Lower leg skin (tissue), 4 donors: Measurements from ENCODE around the gene SIGLEC11. TPM values are rescaled to one million over a fixed set of nuclear protein-coding genes. Genes with fewer than 3 reads are reported as not detected.

ENCODE experiments used
- DNase-seq, 2 donors: peaks; one replicate each; pipeline ENCODE4 v3.0.0-alpha.2; 2019; ENCODE audit warnings: low spot score in 2 of 2
- H3K4me3 ChIP-seq: fragments of 200-600 bp; sonication (generic); 2 replicates; pipeline ENCODE4 v1.5.1; 2017; ENCODE audit warnings: mild to moderate bottlenecking, low read depth; ENCODE audit not compliant: poor library complexity, severe bottlenecking
- CTCF ChIP-seq, 3 donors: fragments of 450-650 bp; IDR thresholded peaks; one replicate each; pipeline ENCODE4 v1.5.1; 2016; ENCODE audit warnings: antibody characterized with exemption in 3 of 3, mild to moderate bottlenecking in 3 of 3, moderate library complexity in 2 of 3
- POLR2A ChIP-seq, 2 donors: fragments of 450-650 bp; IDR thresholded peaks; one replicate each; pipeline ENCODE4 v1.6.1; 2016 to 2017; ENCODE audit warnings: antibody characterized with exemption in 2 of 2, mild to moderate bottlenecking in 1 of 2, moderate library complexity in 1 of 2
- WGBS, 2 donors: methylation state at CpG; one replicate each; pipeline ENCODE4 v1.1.5; 2018; 5-methylcytosine and 5-hydroxymethylcytosine counted together
- intact Hi-C: fragments of 100-400 bp; cut with DNase I; formaldehyde crosslinking; loops from one replicate; pipeline ENCODE4 v1.15.0; 2023; ENCODE audit warnings: low total_unique reads
- total RNA-seq, 4 donors: library from RNA; depleted of rRNA; stranded (reverse); fragments of >200 nt; gene quantifications; one replicate each; pipeline ENCODE4 v1.1.0, GENCODE V29; 2016

SIGLEC11 gene
- total RNA-seq, 4 donors from 2014 or later, result 0.13 to 0.63 TPM; not detected in 2

GRCh38 chr19:49932731-49933131 lies 28.2 kb downstream of the SIGLEC11 start:
- DNase-seq, result no peak
- TF ChIP-seq POLR2A (IDR thresholded peaks at IDR 0.05) (no peak), CTCF (IDR thresholded peaks at IDR 0.05) (no peak)
- WGBS, 2 donors, result 90 to 92% methylated on average over 23 of the region's 25 CpGs
- intact Hi-C loops, result no loop called here
- H3K4me3 ChIP-seq, result no peak overlapping the region

- TF ChIP-seq POLR2A (IDR thresholded peaks at IDR 0.05) (no peak), CTCF (IDR thresholded peaks at IDR 0.05) (no peak)
- intact Hi-C loops, result no loop called here
- no peak overlapping the region for H3K4me3 ChIP-seq
- no peak for DNase-seq
- WGBS, 2 donors, result 96 to 97% methylated on average over 5 of the region's 5 CpGs
Measured at GRCh38 chr19:49932041-49932451, 28.9 kb downstream of the SIGLEC11 start.

- 93 to 94% methylated on average over 7 of the region's 7 CpGs for whole genome bisulfite sequencing, 2 donors
- no peak for DNase-seq
- no peak overlapping the region for H3K4me3 ChIP-seq
- no peak for TF ChIP-seq CTCF (IDR thresholded peaks at IDR 0.05)
- no peak for TF ChIP-seq POLR2A (IDR thresholded peaks at IDR 0.05)
- intact Hi-C loops, result no loop called here
Measured at GRCh38 chr19:49931293-49932040, 29.5 kb downstream of the SIGLEC11 start.

- DNase-seq, result no peak
- intact Hi-C loops, result no loop called here
- TF ChIP-seq CTCF (IDR thresholded peaks at IDR 0.05), result no peak
- no peak for TF ChIP-seq POLR2A (IDR thresholded peaks at IDR 0.05)
- WGBS, 2 donors, result 52 to 53% methylated on average over 14 to 15 of the region's 15 CpGs
- H3K4me3 ChIP-seq, result no peak overlapping the region
Measured at GRCh38 chr19:49930483-49931011, 30.4 kb downstream of the SIGLEC11 start.

- DNase-seq, result peak; percentile 89 to 97
- intact Hi-C loops, result no loop called here
- TF ChIP-seq POLR2A (IDR thresholded peaks at IDR 0.05) (no peak), CTCF (IDR thresholded peaks at IDR 0.05) (no peak)
- 2% methylated on average over 42 to 43 of the region's 43 CpGs for WGBS, 2 donors
- peak overlapping the region; percentile 97 for H3K4me3 ChIP-seq
Measured at GRCh38 chr19:49929611-49930482, 31.1 kb downstream of the SIGLEC11 start.
